ENCODE results near the gene MOCS1.

The MOCS1 gene

DNA sequence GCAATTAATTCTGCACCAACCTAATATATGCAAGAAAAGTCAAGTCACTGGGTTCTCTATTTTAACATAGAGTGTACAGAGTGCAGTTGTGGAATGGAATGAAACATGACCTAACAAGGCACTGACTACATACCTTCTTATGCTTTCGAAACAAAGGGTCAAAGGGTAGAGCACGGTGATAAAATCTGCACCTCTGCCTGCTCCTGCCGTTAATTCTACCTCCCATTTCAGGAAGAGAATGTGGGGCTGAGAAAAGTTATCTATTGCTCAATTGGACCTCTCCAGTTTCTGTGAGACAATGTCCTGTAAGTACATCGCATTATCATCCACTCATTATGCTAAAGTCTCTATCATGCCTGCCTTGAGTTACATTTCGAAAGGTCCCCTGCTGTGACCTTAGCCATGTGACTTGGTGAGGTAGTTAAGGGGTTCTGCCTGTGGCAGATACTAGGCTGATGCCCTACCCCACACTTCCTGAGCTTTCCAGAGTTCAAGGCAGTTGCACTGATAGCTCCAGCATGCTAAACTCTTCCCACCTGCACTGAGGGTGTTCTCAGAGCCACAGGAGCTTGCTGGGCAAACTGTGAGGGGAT is 14.0 kb upstream of the MOCS1 start:
- no peak for DNase-seq (ENCODE audit: low read depth in 2 of 2)

GRCh38 chr6:39947611-39948068 is 13.4 kb upstream of the MOCS1 start:
- no peak for DNase-seq (ENCODE audit: low read depth in 2 of 2)

GRCh38 chr6:39945626-39946025 is 11.4 kb upstream of the MOCS1 start:
- no peak for DNase-seq (ENCODE audit: low read depth in 2 of 2)

DNA sequence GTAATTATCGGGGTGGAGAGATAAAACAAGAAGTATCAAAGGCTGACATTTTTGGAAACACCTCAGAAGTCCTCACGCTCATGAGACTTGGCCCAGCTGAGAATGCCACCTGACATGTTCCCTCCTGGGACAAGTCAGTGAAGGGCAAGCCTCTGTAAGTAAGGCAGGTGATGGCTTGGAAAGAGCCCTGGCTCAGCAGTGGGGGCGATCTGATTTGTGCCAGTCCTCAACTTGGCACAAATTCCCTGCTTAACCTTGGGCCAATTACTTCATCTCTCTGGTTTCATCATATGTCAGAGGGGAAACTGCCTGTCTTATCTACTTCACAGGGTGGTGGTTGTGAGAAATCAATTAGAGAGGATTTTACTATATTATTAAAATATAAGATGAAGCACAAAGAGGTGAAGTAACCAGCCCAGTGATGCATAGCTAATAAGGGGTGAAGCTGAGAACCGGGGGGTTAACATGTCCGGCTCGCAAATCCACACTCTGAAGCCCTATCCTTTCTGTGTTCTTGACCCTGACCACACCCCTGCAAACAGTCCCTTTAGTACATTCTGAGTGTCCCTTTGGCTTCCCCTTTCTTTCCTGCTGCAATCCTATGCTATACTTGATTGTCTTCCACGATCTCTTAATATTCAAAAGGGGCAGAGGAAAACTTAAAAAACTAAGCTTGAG is 8.8 kb upstream of the MOCS1 start:
- no peak for DNase-seq (ENCODE audit: low read depth in 2 of 2)

GRCh38 chr6:39941820-39942219 is 7.6 kb upstream of the MOCS1 start:
- no peak for DNase-seq (ENCODE audit: low read depth in 2 of 2)

DNA sequence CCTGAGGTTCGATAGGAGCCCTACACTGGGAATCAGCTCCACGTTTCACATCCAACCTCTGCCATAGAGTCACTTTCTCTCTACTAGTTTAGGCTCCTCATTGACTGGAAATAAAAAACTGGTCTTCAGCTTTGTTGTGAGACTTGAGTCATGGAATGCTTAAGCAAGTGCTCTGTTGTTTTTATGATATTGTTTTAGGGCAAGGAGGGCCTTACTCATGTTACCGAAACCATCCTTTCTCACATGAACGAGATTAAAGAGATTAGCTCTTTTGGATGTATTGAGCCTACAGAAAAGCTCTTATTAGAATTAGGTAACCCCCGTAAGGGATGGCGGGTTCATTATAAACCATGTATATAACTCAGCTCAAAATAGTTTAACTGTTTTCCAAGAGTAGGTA is 6.9 kb upstream of the MOCS1 start:
- no peak for DNase-seq (ENCODE audit: low read depth in 2 of 2)

- no peak for DNase-seq (ENCODE audit: low read depth in 2 of 2)
These were observed 4.8 kb upstream of the MOCS1 start for GRCh38 chr6:39938773-39939654.

- DNase-seq (ENCODE audit: low read depth in 2 of 2) = no peak
These were observed 3.5 kb upstream of the MOCS1 start for GRCh38 chr6:39937686-39938333.

- DNase-seq (ENCODE audit: low read depth in 2 of 2) = no peak
These were observed 2.6 kb upstream of the MOCS1 start for GRCh38 chr6:39936857-39937256.

GRCh38 chr6:39935241-39935640 is 979 bp upstream of the MOCS1 start:
- no peak for DNase-seq (ENCODE audit: low read depth in 2 of 2)

DNA sequence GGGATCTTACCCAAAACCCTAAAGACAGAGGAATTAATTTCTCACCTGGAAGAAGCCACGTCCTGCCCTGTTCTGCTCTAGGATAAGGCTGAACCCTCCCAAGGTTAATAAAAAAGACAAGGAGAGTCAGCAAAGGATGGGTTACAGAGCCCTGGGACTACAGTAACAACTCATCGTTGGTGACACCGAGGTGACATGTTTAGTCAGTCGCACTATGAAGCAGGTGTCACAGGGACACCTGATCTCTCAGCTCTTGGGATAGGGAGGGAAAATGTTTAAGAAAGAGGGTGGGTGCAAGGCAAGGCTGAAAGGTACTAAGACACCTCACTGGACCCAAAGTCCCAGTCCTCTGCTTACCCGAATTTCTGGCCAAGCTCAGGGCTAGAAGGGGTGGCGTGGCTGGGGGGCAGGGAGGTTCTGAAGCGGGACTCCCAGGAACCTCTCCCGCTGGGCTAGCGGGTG is 562 bp downstream of the MOCS1 start:
- DNase-seq (ENCODE audit: low read depth in 2 of 2) = no peak

DNA sequence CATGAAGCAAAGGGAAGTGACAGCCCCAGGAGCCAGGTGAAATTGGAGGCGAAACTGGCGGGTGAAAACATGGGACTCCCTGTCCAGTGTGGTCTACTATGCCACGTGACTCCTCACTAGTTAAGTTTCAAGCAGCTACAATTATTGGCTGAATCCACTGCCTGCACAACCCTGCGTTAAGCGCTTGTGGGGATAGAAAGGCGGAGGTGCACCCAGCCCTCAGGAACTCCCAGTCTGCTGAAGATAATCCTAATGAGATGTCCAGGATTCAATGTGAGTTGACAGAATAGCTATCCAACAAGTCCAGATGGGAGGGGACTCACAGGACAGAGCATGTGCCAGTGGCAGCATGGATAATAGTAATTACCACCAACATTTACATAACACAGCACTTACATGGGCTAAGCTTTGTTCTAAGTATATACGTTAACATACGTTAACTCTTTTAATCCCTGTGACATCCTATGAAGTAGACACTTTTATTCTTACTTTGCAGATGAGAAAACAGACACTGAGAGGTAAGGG is 1.8 kb downstream of the MOCS1 start:
- no peak for DNase-seq (ENCODE audit: low read depth in 2 of 2)

GRCh38 chr6:39931607-39932006 is 2.7 kb downstream of the MOCS1 start:
- no peak for DNase-seq (ENCODE audit: low read depth in 2 of 2)

DNA sequence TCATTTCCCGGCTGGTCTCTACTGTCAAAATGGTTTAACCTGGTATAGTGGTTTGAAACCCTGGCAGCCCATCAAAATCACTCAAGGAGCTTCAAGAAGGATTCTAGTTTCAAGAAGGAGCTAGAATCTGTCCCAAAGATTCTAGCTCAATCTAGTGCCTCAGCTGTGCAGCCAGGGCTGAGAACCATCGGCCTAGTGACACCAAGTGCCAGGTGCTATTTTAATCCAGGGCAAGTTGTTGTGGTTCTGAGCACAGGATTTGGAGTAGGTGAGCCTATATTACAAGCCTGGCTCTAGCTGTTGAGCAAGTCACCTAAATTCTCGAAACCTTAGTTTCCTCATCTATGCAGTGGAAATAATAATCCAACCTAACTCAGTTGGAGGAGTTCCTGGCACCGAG is 3.7 kb downstream of the MOCS1 start:
- no peak for DNase-seq (ENCODE audit: low read depth in 2 of 2)

DNA sequence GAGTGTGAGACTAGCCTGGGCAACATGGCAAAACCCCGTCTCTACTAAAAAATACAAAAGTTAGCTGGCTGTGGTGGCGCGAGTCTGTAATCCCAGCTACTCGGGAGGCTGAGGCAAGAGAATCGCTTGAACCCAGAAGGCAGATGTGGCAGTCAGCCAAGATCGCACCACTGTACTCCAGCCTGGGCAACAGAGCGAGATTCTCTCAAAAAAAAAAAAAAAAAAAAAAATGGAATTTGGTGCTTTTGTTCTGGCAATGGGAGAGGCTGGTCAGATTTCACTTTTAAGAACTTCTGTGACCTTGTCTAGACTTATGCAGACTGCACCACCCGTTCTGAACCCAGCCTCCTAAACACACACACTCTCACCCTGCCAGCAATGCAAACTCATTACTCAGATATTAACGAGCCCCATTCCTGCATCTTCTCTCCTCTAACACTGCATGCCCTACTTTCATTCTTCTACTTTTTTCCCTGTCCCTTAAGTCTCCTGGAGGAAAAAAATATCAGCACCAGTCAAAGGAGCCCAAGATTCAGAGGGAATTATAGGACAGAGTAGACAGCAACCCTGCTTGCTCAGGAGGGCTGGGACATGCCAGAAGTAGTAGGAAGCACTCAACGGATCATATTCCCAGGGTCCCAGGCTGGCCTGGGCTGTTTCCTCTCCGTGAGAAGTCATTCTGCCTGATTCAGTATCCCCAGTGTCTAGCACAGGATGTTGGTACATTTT is 4.4 kb downstream of the MOCS1 start:
- DNase-seq (ENCODE audit: low read depth in 2 of 2) = no peak

DNA sequence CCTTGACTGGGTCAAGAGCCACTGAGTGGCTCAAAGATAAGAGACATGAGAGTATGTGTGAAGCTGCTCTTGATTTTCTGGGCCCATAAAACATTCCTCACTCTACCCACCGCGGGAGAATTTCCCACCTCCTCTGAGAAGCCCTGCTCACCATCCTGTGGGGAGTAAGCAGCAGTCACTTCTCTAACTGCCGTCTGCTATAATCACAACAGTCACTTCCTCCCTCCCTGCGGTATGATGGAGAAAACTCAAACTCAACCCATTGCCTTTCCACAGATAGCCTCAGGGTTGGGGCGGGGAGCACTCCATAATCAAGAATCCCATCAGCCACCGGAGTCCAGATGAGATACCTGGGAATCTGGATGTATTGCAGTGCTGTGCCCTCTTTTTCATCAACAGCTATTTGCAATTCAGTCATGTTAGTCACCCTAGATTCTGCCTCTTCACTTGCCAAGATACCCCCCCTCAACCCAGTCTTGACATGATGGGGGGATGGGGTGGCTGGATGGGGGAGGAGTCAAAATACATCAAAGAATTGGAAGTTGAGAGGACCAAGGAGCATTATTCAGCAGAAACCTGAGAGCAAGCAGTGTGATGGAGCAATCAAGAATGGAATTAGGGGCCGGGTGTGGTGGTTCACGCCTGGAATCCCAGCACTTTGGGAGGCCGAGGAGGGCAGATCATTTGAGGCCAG is 5.1 kb downstream of the MOCS1 start:
- DNase-seq (ENCODE audit: low read depth in 2 of 2) = no peak

GRCh38 chr6:39927159-39927558 is 7.1 kb downstream of the MOCS1 start:
- no peak for DNase-seq (ENCODE audit: low read depth in 2 of 2)

- DNase-seq (ENCODE audit: low read depth in 2 of 2) = no peak
These were observed 7.6 kb downstream of the MOCS1 start for GRCh38 chr6:39926668-39927067.

- DNase-seq (ENCODE audit: low read depth in 2 of 2) = no peak
These were observed 8.4 kb downstream of the MOCS1 start for GRCh38 chr6:39925931-39926290.

- DNase-seq (ENCODE audit: low read depth in 2 of 2) = no peak
These were observed 8.9 kb downstream of the MOCS1 start for GRCh38 chr6:39925191-39925930.

All from stimulated activated CD8-positive, alpha-beta memory T cell treated with anti-CD3 and anti-CD28 coated beads, Interleukin-7, amount 100 ng/mL, for 4 hours (primary cell).